Measurements from ENCODE around the gene CHST12. TPM values are rescaled to one million over a fixed set of nuclear protein-coding genes. Genes with fewer than 3 reads are reported as not detected.

The CHST12 gene
- total RNA-seq, 1 experiment from 2014 or later: 19.3 TPM

- Histone ChIP-seq H3K9ac (ENCODE audit: extremely low read depth, insufficient read length, low read length) (no peak overlapping the region), H3K27me3 (ENCODE audit: insufficient read depth, low read length) (no peaks in the 10 kb centered on the region), H4K20me1 (ENCODE audit: control insufficient read depth, insufficient read depth, insufficient read length) (no peaks in the 10 kb centered on the region), H3K4me1 (ENCODE audit: insufficient read depth, low read length) (no peaks in the 10 kb centered on the region), H2BK20ac (ENCODE audit: low read depth, low read length, poor library complexity, severe bottlenecking) (no peak overlapping the region), H3K18ac (ENCODE audit: insufficient read length, low read depth, low read length) (no peak overlapping the region), H3K23ac (ENCODE audit: insufficient read length, low read depth, low read length) (no peak overlapping the region), H2AFZ (ENCODE audit: low read length) (no peak overlapping the region), H3K4ac (ENCODE audit: low read depth, low read length) (no peak overlapping the region), H4K5ac (ENCODE audit: insufficient read length, low read depth, low read length) (no peak overlapping the region), H3K79me2 (ENCODE audit: insufficient read depth, low read length) (no peaks in the 10 kb centered on the region), H3K14ac (ENCODE audit: insufficient read depth, low read length) (no peak overlapping the region), H3K27ac (ENCODE audit: insufficient read length, low read depth, low read length) (no peak overlapping the region), H2BK12ac (ENCODE audit: insufficient read length, low read depth, low read length) (no peak overlapping the region), H4K8ac (replicated peaks; ENCODE audit: insufficient read length, low read depth, low read length) (no peak overlapping the region), H3T11ph (ENCODE audit: low read length) (no peak overlapping the region), H2BK120ac (ENCODE audit: low read depth, low read length, poor library complexity, severe bottlenecking) (no peak overlapping the region), H3K23me2 (ENCODE audit: insufficient read length, low read depth, low read length, poor library complexity, severe bottlenecking) (no peaks in the 10 kb centered on the region), H3K56ac (ENCODE audit: insufficient read length, low read depth, low read length) (no peak overlapping the region), H2AK5ac (ENCODE audit: insufficient read length, low read length) (no peak overlapping the region), H4K91ac (ENCODE audit: insufficient read length, low read depth, low read length) (no peak overlapping the region), H2BK5ac (ENCODE audit: insufficient read length, low read length) (no peak overlapping the region), H3K4me2 (ENCODE audit: insufficient read depth, insufficient read length, low read length) (no peak overlapping the region), H2BK15ac (ENCODE audit: low read depth, low read length) (no peak overlapping the region), H3K9me3 (ENCODE audit: control insufficient read depth, low read depth, low read length) (no peaks in the 10 kb centered on the region), H3K79me1 (ENCODE audit: insufficient read depth, low read depth, low read length, poor library complexity, severe bottlenecking) (no peaks in the 10 kb centered on the region)
- peaks cover 7 to 13% of the 10 kb centered on the region in 2 experiments for H3K4me1 Mint-ChIP-seq
- peaks cover 4 to 6% of the 10 kb centered on the region in 2 experiments; a peak in 4 of 5 replicates for H3K9me3 Mint-ChIP-seq
- H3K27me3 Mint-ChIP-seq (ENCODE audit: low read depth): peaks cover 9% of the 10 kb centered on the region
- H3K36me3 Mint-ChIP-seq (ENCODE audit: insufficient read depth in 1 of 3, low read depth in 3 of 3): no peaks in the 10 kb centered on the region
- WGBS (ENCODE audit: extremely low coverage, insufficient read length, low lambda C conversion rate): no CpG with 5 or more reads among the region's 16 CpGs
- TF ChIP-seq, protein P1, sequence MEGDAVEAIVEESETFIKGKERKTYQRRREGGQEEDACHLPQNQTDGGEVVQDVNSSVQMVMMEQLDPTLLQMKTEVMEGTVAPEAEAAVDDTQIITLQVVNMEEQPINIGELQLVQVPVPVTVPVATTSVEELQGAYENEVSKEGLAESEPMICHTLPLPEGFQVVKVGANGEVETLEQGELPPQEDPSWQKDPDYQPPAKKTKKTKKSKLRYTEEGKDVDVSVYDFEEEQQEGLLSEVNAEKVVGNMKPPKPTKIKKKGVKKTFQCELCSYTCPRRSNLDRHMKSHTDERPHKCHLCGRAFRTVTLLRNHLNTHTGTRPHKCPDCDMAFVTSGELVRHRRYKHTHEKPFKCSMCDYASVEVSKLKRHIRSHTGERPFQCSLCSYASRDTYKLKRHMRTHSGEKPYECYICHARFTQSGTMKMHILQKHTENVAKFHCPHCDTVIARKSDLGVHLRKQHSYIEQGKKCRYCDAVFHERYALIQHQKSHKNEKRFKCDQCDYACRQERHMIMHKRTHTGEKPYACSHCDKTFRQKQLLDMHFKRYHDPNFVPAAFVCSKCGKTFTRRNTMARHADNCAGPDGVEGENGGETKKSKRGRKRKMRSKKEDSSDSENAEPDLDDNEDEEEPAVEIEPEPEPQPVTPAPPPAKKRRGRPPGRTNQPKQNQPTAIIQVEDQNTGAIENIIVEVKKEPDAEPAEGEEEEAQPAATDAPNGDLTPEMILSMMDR (conservative IDR thresholded peaks at IDR 0.05): no peak
- no peak for DNase-seq
- H3K4me3 Mint-ChIP-seq: no peak overlapping the region
- H3K27ac Mint-ChIP-seq: peak overlapping the region in 2 of 3 experiments; percentile 44 to 70; a peak in 2 of 7 replicates
Observed at GRCh38 chr7:2479276-2480069, 76.1 kb downstream of the CHST12 start.

Data from H9 (cell line).